Neural cell (in vitro differentiated cells): ENCODE results near the gene SERPINB10. TPM values are rescaled to one million over a fixed set of nuclear protein-coding genes. Genes with fewer than 3 reads are reported as not detected.
"Not testable (repeated sequence)": the region's sequence is repeated elsewhere in the genome, so short reads cannot be mapped to it uniquely, and the experiment has no call there.

Experiments
- H2AFZ ChIP-seq: fragments of 200-600, 300-800 bp; sonication (generic), shearing (Covaris generic); 2 replicates; pipeline ENCODE4 v1.6.0; 2014; ENCODE audit warnings: low read depth, mild to moderate bottlenecking, antibody characterized with exemption, low read length, moderate library complexity
- H3F3A ChIP-seq: fragments of 200-600 bp; shearing (Covaris generic); 2 replicates; pipeline ENCODE4 v1.6.1; 2016; ENCODE audit warnings: mild to moderate bottlenecking, moderate library complexity, mixed read lengths, antibody characterized with exemption, low read length; ENCODE audit not compliant: insufficient read depth, poor library complexity, severe bottlenecking
- H3K27ac ChIP-seq: fragments of 200-600, 300-800 bp; sonication (generic), shearing (Covaris generic); 2 replicates; pipeline ENCODE4 v1.5.1; 2014; ENCODE audit warnings: mild to moderate bottlenecking, low read length, moderate library complexity
- H3K27me3 ChIP-seq: fragments of 300-800, 200-600 bp; sonication (generic), shearing (Covaris generic); 2 replicates; pipeline ENCODE4 v1.6.0; 2014; ENCODE audit warnings: mild to moderate bottlenecking, low read depth, low read length, moderate library complexity; ENCODE audit not compliant: insufficient read depth
- H3K36me3 ChIP-seq: fragments of 300-800, 200-600 bp; sonication (generic), shearing (Covaris generic); 2 replicates; pipeline ENCODE4 v1.5.1; 2014; ENCODE audit warnings: mild to moderate bottlenecking, antibody characterized with exemption, low read length, moderate library complexity; ENCODE audit not compliant: insufficient read depth
- H3K4me2 ChIP-seq: fragments of 300-800, 200-600 bp; sonication (generic), shearing (Covaris generic); 2 replicates; pipeline ENCODE4 v1.6.0; 2014; ENCODE audit warnings: mild to moderate bottlenecking, low read length
- H3K4me3 ChIP-seq: fragments of 300-800, 200-600 bp; sonication (generic), shearing (Covaris generic); 2 replicates; pipeline ENCODE4 v1.5.1; 2014; ENCODE audit warnings: mild to moderate bottlenecking, low read length, moderate library complexity
- H3K79me2 ChIP-seq: fragments of 200-600 bp; shearing (Covaris generic); replicated peaks from 2 replicates; pipeline ENCODE4 v1.6.0; 2014; ENCODE audit warnings: mild to moderate bottlenecking, low read length, moderate library complexity; ENCODE audit not compliant: insufficient read depth
- H3K9ac ChIP-seq: fragments of 300-800, 200-600 bp; sonication (generic), shearing (Covaris generic); 2 replicates; pipeline ENCODE4 v1.6.1; 2016; ENCODE audit warnings: mild to moderate bottlenecking, low read length, mixed read lengths
- H3K9me2 ChIP-seq: fragments of 200-600 bp; shearing (Covaris generic); 2 replicates; pipeline ENCODE4 v1.6.1; 2016; ENCODE audit warnings: mild to moderate bottlenecking, low read length, mixed read lengths; ENCODE audit not compliant: insufficient read depth
- H3K9me3 ChIP-seq: fragments of 200-600, 300-800 bp; sonication (generic), shearing (Covaris generic); 2 replicates; pipeline ENCODE4 v1.6.1; 2016; ENCODE audit warnings: mild to moderate bottlenecking, mixed run types, low read length, moderate library complexity, mixed read lengths
- H4K20me1 ChIP-seq: fragments of 200-600 bp; shearing (Covaris generic); 2 replicates; pipeline ENCODE4 v1.6.1; 2016; ENCODE audit warnings: mild to moderate bottlenecking, mixed run types; ENCODE audit not compliant: insufficient read depth
- EP300 ChIP-seq: fragments of 450-650 bp; conservative IDR thresholded peaks from 2 replicates; pipeline ENCODE4 v1.6.1; 2014; ENCODE audit warnings: antibody characterized with exemption, mild to moderate bottlenecking, moderate library complexity; ENCODE audit not compliant: poor library complexity, severe bottlenecking
- EZH2 ChIP-seq: fragments of 200-600, 300-800 bp; shearing (Covaris generic), sonication (generic); IDR thresholded peaks from 2 replicates; pipeline ENCODE4 v1.6.1; 2014; ENCODE audit warnings: antibody characterized with exemption, low read length, borderline replicate concordance, mild to moderate bottlenecking; ENCODE audit not compliant: insufficient read depth, poor library complexity, severe bottlenecking
- MXI1 ChIP-seq: fragments of 450-650 bp; conservative IDR thresholded peaks from 2 replicates; pipeline ENCODE4 v1.6.1; 2014; ENCODE audit warnings: antibody characterized with exemption, mild to moderate bottlenecking; ENCODE audit not compliant: poor library complexity, severe bottlenecking
- POLR2AphosphoS5 ChIP-seq: IDR thresholded peaks from 2 replicates; pipeline ENCODE4 v1.6.1; 2012
- RAD21 ChIP-seq: fragments of 450-650 bp; conservative IDR thresholded peaks from 2 replicates; pipeline ENCODE4 v1.6.1; 2014; ENCODE audit warnings: antibody characterized with exemption, mild to moderate bottlenecking, moderate library complexity
- REST ChIP-seq: IDR thresholded peaks from 2 replicates; pipeline ENCODE4 v1.6.1; 2012; ENCODE audit warnings: borderline replicate concordance
- SMC3 ChIP-seq: fragments of 450-650 bp; conservative IDR thresholded peaks from 2 replicates; pipeline ENCODE4 v1.6.1; 2014; ENCODE audit warnings: antibody characterized with exemption, mild to moderate bottlenecking, moderate library complexity; ENCODE audit not compliant: poor library complexity
- TAF1 ChIP-seq: IDR thresholded peaks from 2 replicates; pipeline ENCODE4 v1.6.1; 2012; ENCODE audit warnings: low read depth
- polyA plus RNA-seq: library from polyadenylated mRNA; depleted of rRNA; stranded (reverse); fragments of >200 nt; gene quantifications from 2 replicates; pipeline ENCODE4 v1.2.3, GENCODE V29; 2014
- TF ChIP-seq, protein P1 (sequence below): fragments of 450-650 bp; IDR thresholded peaks from 2 replicates; pipeline ENCODE4 v1.5.1; 2014; ENCODE audit warnings: antibody characterized with exemption, mild to moderate bottlenecking, moderate library complexity; ENCODE audit not compliant: poor library complexity, severe bottlenecking

The SERPINB10 gene
- polyA plus RNA-seq, 1 donor from 2014 or later = not detected

DNA sequence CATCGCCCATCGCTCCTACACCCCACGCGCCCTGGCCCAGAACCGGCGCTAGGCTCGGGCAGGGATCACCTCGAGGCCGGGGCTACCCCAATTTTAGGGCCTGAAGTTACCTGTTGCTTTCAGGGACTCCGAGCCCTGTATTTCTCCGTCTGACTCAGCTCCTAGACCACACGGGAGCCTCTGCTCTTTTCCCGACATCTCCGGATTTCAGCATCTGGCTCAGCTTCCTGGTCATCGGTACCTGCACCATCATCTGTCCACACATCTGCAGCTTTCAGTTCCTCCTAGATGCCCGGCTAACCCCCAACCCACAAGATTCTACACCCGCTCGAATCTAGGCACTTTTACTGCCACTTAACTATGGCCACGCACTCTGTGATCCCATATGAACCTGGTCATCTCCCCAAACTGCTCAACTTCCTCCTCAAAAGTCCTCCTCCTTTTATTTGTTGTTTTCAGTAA, 29.2 kb downstream of the SERPINB10 start:
- H3K4me2 ChIP-seq = no peak overlapping the region
- no peaks in the 10 kb centered on the region for H3F3A ChIP-seq
- no peak for TF ChIP-seq TAF1
- no peak for TF ChIP-seq REST
- no peak for TF ChIP-seq MXI1
- TF ChIP-seq RAD21 = no peak
- TF ChIP-seq POLR2AphosphoS5 = no peak
- no peak for TF ChIP-seq EZH2
- TF ChIP-seq, protein P1, sequence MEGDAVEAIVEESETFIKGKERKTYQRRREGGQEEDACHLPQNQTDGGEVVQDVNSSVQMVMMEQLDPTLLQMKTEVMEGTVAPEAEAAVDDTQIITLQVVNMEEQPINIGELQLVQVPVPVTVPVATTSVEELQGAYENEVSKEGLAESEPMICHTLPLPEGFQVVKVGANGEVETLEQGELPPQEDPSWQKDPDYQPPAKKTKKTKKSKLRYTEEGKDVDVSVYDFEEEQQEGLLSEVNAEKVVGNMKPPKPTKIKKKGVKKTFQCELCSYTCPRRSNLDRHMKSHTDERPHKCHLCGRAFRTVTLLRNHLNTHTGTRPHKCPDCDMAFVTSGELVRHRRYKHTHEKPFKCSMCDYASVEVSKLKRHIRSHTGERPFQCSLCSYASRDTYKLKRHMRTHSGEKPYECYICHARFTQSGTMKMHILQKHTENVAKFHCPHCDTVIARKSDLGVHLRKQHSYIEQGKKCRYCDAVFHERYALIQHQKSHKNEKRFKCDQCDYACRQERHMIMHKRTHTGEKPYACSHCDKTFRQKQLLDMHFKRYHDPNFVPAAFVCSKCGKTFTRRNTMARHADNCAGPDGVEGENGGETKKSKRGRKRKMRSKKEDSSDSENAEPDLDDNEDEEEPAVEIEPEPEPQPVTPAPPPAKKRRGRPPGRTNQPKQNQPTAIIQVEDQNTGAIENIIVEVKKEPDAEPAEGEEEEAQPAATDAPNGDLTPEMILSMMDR = no peak
- TF ChIP-seq EP300 = no peak
- no peak for TF ChIP-seq SMC3
- H3K27me3 ChIP-seq = peaks cover 7% of the 10 kb centered on the region
- peak overlapping the region; percentile 60 for H3K4me3 ChIP-seq
- no peaks in the 10 kb centered on the region for H4K20me1 ChIP-seq
- no peak overlapping the region for H3K9ac ChIP-seq
- H3K27ac ChIP-seq = no peak overlapping the region
- H3K79me2 ChIP-seq = no peaks in the 10 kb centered on the region
- H2AFZ ChIP-seq = no peak overlapping the region
- no peaks in the 10 kb centered on the region for H3K36me3 ChIP-seq
- no peaks in the 10 kb centered on the region for H3K9me2 ChIP-seq
- H3K9me3 ChIP-seq = no peaks in the 10 kb centered on the region

DNA sequence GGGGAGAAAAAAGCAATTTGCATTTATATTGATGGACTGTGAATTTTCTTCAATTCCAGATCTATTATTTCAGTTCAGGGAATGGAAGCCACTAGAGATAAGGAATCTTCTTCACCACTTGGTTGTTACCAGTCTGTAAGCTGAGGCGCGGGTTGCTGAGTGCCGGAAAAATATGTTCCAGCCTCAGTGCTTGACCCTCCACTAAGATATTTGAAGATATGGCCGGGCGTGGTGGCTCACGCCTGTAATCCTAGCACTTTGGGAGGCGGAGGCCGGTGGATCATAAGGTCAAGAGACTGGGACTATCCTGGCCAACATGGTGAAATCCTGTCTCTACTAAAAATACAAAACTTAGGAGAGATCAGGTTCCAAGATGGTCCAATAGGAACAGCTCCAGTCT, 32.2 kb downstream of the SERPINB10 start:
- no peaks in the 10 kb centered on the region for H3K36me3 ChIP-seq
- H3K4me2 ChIP-seq = no peak overlapping the region
- peaks cover 7% of the 10 kb centered on the region for H3K27me3 ChIP-seq
- no peaks in the 10 kb centered on the region for H3K79me2 ChIP-seq
- no peaks in the 10 kb centered on the region for H3K9me2 ChIP-seq
- TF ChIP-seq RAD21 (no peak), POLR2AphosphoS5 (no peak), EZH2 (no peak), REST (no peak), EP300 (no peak), TAF1 (no peak), SMC3 (no peak), MXI1 (no peak)
- TF ChIP-seq, protein P1 = no peak
- no peak overlapping the region for H3K27ac ChIP-seq
- no peak overlapping the region for H2AFZ ChIP-seq
- H3K9ac ChIP-seq = no peak overlapping the region
- H3K4me3 ChIP-seq = no peak overlapping the region
- H3K9me3 ChIP-seq = no peaks in the 10 kb centered on the region
- no peaks in the 10 kb centered on the region for H3F3A ChIP-seq
- no peaks in the 10 kb centered on the region for H4K20me1 ChIP-seq

DNA sequence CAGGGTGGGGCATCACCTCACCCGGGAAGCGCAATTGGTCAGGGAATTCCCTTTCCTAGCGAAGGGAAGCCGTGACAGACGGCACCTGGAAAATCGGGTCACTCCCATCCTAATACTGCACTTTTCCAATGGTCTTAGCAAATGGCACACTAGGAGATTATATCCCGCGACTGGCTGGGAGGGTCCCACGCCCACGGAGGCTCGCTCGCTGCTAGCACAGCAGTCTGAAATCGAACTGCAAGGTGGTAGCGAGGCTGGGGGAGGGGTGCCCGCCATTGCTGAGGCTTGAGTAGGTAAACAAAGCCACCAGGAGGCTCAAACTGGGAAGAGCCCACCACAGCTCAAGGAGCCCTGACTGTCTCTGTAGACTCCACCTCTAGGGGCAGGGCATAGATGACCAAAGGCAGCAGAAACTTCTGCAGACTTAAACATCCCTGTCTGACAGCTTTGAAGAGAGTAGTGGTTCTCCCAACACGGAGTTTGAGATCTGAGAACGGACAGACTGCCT, 32.8 kb downstream of the SERPINB10 start:
- H3K4me3 ChIP-seq, H3K4me2 ChIP-seq, H3F3A ChIP-seq, H3K27me3 ChIP-seq, H3K27ac ChIP-seq, H3K79me2 ChIP-seq, H4K20me1 ChIP-seq, H2AFZ ChIP-seq, H3K9me3 ChIP-seq, H3K9ac ChIP-seq, H3K36me3 ChIP-seq, H3K9me2 ChIP-seq: not testable (repeated sequence)
